ENCODE data around the gene MOG.
"Not testable (repeated sequence)": the region's sequence is repeated elsewhere in the genome, so short reads cannot be mapped to it uniquely, and the experiment has no call there.

MOG gene

DNA sequence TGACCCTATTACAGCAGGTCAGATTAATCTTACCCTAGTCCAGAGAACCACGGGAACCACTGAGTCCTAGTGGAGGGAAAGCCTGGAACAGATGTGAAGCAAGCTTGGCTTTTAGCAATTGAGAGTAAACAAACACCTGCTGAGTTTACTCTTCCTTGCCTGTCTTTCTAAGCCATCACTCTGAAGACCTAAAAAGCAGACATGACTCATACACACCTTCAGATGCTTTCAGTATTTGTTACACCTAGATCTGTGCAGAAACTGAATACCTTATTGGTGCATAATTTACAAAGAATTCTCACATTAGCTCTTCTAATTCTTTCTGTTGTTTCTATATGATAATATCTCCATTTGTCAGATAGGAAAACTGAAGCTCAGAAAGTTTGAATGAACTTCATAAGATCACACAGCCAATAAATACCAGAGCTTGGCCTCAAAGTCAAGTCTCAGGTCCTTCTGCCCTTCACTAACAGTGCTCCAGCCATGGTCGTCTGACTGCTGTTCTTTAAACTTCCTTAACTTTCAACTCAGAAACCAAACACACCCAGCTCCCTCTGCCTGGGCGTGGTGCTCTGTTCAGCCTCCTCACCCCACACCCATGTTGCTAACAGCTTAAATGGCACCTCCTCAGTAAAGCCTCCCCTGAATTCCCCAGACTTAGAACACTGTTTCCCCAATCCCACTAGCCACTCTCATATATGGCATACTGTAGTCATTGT lies 15.3 kb upstream of the MOG start:
- no peak for DNase-seq (ENCODE audit: low read depth)

DNA sequence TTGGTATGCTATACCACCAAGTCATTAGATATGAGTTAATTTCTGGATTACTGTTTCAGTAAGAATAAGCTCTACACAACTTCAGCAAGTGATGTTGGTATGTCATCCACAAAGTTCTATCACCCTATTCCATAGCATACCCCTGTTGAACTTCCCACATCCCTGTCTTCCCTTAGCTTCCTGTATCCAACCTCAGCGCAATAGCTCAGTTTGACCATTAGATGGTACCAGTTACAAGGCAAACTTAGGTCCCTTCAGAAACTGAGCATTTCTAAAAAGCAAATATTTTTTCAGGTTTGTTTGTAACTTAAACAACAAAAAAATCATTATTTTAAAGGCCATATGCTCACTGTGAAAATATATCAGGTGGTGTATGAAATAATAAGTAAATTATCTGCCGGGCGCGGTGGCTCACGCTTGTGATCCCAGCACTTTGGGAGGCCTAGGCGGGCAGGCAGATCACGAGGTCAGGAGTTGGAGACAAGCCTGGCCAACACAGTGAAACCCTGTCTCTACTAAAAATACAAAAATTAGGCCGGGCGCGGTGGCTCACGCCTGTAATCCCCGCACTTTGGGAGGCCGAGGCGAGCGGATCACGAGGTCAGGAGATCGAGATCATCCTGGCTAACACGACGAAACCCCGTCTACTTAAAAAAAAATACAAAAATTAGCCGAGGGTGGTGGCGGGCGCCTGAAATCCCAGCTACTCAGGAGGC lies 8.8 kb upstream of the MOG start:
- DNase-seq (ENCODE audit: low read depth), result no peak

GRCh38 chr6:29649701-29650673 lies 6.9 kb upstream of the MOG start:
- DNase-seq (ENCODE audit: low read depth), result peak; percentile 98

- no peak for DNase-seq (ENCODE audit: low read depth)
These were observed 5.3 kb upstream of the MOG start for GRCh38 chr6:29651413-29652197.

DNA sequence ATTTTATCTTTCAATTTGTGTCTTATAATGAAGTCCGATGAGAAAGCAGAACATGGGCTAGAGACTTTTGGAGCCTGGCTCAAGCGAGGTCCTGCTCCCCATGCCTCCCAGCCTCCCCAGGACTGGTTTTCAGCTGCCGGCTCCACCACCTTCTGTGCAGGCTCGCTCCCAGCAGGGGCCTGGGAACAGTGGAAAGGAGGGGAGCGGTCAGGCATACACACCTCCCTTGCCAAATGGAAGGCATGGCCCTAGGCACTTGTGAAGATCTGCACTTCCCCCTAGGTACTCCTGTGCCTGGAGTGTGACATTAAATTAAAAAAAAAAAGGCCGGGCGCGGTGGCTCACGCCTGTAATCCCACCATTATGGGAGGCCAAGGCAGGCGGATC lies 4.7 kb upstream of the MOG start:
- no peak for DNase-seq (ENCODE audit: low read depth)

DNA sequence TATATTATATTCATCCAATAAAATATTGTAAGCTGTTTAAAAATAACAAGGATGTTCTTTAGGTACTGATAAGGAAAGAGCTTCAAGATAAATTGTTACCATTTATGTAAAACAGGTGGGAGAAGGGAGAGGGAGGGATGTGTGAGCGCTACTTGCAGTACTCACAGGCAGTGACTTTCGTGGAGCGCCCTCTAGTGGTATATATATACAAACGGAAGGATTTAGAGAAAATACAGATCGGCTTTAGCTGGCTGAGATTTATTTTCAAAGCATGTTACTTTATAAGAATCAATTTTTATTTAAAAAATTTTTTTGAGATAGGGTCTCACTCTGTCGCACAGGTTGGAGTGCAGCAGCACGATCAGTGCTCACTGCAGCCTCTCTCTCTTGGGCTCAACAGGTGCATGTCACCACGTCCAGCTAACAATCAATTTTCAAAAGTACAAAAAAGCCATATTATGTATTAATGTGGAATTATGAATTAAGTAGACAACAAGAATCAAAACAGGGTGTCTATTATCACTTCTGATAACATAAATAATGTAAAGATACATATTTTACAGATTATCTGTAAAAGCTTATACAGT lies 3.3 kb upstream of the MOG start:
- no peak for DNase-seq (ENCODE audit: low read depth)

- no peak for DNase-seq (ENCODE audit: low read depth)
These were observed 1.2 kb upstream of the MOG start for GRCh38 chr6:29655658-29656057.

- no peak for DNase-seq (ENCODE audit: low read depth)
These were observed 735 bp upstream of the MOG start for GRCh38 chr6:29656157-29656556.

DNA sequence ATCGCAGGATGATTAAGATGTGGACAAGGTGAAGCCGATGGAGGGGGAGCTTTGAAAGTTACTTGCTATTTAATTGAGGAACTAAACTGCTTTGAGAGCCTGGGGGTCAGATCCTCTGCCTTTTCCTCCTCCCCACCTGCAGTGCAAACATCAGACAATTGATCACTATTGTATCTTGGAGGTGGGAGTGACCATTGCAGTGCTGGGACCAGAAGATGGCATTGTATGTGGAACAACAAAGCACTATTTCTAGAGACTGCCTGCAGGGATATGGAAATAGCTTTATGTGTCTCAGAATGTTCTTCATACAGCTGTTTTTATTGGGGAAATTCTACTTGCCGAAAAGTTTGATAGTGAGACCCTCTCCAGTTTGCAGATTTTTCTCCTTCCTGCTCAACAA lies 4.2 kb downstream of the MOG start:
- no peak for DNase-seq (ENCODE audit: low read depth)

DNA sequence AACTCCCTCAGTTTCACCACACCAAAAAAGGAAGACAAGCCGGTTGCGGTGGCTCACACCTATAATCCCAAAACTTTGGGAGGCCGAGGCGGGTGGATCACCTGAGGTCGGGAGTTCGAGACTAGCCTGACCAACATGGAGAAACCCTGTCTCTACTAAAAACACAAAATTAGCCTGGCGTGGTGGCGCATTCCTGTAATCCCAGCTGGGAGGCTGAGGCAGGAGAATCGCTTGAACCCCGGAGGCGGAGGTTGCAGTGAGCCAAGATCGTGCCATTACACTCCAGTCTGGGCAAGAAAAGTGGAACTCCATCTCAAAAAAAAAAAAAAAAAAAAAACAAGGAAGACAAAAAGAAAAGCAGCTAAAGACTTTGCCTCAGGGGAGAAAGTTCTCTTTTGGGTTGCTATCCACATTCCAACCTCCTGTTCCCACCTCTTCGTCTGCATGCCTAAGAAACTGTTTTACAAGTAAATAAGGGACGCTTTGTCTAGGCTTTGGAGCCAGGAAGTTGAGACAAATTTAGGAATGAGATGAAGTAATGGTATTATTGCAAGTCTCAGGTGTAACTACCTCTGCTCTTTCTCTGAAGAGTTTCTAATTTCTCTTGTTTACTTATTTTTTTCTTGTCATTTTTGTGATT lies 4.7 kb downstream of the MOG start:
- not testable (repeated sequence) for DNase-seq (ENCODE audit: low read depth)

GRCh38 chr6:29663300-29664042 lies 6.6 kb downstream of the MOG start:
- no peak for DNase-seq (ENCODE audit: low read depth)

- no peak for DNase-seq (ENCODE audit: low read depth)
These were observed 9.3 kb downstream of the MOG start for GRCh38 chr6:29665942-29666825.

DNA sequence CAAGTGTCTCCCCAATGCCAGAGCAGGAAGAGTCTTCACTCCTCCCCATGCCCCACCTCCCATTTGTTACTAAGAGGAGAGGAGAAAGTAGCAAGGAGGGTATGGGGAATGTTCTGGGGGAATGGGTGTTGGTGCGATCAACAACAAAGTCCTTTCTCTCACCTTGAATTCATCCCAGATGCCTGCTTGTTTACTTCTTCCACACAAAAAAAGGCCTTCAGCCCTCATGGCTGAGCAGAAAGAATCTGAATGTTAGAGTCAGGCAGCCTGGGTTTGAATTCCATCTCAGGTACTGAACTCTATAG lies 9.9 kb downstream of the MOG start:
- DNase-seq (ENCODE audit: low read depth), result no peak

DNA sequence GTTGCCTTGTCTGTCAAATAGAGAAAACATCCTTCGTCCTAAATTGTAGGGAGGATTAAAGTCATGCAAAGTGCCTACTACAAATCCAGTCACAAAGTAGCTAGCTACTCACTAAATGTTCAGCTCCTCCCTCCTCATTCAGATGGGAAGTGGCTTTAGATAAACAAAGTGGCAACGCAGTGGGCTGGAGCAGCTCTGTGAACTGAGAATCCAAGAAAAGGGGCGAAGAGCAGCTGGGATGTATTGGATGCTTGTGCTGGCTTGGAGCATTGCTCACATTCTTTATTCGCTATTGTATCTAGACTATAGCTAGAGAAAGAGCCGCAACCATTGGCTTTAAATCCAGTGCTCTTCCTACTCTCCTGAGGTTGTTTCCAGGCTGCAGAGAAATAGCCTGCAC lies 10.3 kb downstream of the MOG start:
- DNase-seq (ENCODE audit: low read depth), result no peak

DNA sequence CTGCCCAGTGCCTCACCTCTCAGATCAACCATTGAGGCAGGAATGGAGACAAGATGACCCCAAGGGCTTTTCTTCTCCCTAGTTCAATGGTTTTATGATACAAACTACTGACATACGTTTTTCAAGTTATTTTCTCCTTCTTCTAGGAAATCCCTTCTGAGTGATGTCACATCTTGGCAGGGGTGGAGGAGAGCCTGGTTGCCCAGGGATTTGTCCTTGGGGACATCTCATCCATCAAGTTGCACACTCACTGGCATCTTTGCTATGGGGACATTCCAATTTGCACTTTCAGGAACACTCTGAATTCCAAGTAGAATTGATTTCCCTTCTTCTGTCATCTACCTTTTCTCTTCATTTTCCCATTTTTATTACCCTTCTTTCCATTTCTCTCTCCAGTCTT lies 14.1 kb downstream of the MOG start:
- no peak for DNase-seq (ENCODE audit: low read depth)

GRCh38 chr6:29672116-29672515 lies 15.2 kb downstream of the MOG start:
- DNase-seq (ENCODE audit: low read depth), result not testable (repeated sequence)

GRCh38 chr6:29673161-29673560 lies 16.3 kb downstream of the MOG start:
- DNase-seq (ENCODE audit: low read depth), result no peak

DNA sequence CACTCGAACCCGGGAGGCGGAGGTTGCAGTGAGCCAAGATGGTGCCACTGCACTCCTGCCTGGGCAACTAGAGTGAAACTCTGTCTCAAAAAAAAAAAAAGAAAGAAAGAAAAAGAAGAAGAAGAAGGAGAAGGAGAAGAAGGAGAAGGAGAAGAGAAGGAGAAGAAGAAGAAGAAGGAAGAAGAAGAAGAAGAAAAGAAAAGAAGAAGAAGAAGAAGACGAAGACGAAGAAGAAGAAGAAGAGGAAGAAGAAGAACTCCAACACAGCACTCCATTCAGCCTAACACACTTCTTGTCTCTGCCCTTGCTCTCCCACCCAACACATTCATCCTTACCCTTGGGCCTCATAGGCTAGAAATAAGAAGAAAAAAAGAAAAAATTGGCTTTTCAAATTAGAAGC lies 17.1 kb downstream of the MOG start:
- DNase-seq (ENCODE audit: low read depth), result no peak

- DNase-seq (ENCODE audit: low read depth), result no peak
These were observed 18.7 kb downstream of the MOG start for GRCh38 chr6:29675561-29675960.

All from stimulated activated CD8-positive, alpha-beta memory T cell treated with anti-CD3 and anti-CD28 coated beads, Interleukin-7, amount 100 ng/mL, for 24 hours (primary cell).